AG10803 (cell line): ENCODE data around the gene FSTL5.

Source experiments
- DNase-seq: peaks from one replicate; pipeline ENCODE4 v3.0.0; 2010; ENCODE audit warnings: low read depth
- H3K4me3 ChIP-seq: 2 replicates; pipeline ENCODE4 v1.5.1; 2011; ENCODE audit warnings: mild to moderate bottlenecking, low read length, control low read depth
- CTCF ChIP-seq: conservative IDR thresholded peaks from 2 replicates; pipeline ENCODE4 v1.5.1; 2011; ENCODE audit warnings: mild to moderate bottlenecking, low read length, control low read depth, inconsistent platforms

The FSTL5 gene

GRCh38 chr4:161360982-161361381 is 802.8 kb downstream of the FSTL5 start:
- TF ChIP-seq CTCF: no peak
- no peak for DNase-seq
- no peak overlapping the region for H3K4me3 ChIP-seq

- H3K4me3 ChIP-seq: no peak overlapping the region
- no peak for DNase-seq
- no peak for TF ChIP-seq CTCF
These were observed 804.3 kb downstream of the FSTL5 start for GRCh38 chr4:161359491-161359890.

- DNase-seq: no peak
- no peak overlapping the region for H3K4me3 ChIP-seq
- no peak for TF ChIP-seq CTCF
These were observed 807.4 kb downstream of the FSTL5 start for GRCh38 chr4:161356351-161356750.

- no peak for TF ChIP-seq CTCF
- DNase-seq: no peak
- H3K4me3 ChIP-seq: no peak overlapping the region
These were observed 812.9 kb downstream of the FSTL5 start for GRCh38 chr4:161350946-161351345.

- H3K4me3 ChIP-seq: no peak overlapping the region
- no peak for TF ChIP-seq CTCF
- no peak for DNase-seq
These were observed 818.1 kb downstream of the FSTL5 start for GRCh38 chr4:161345741-161346140.

- no peak overlapping the region for H3K4me3 ChIP-seq
- DNase-seq: no peak
- no peak for TF ChIP-seq CTCF
These were observed 820.2 kb downstream of the FSTL5 start for GRCh38 chr4:161343569-161343950.

GRCh38 chr4:161342881-161343568 is 820.8 kb downstream of the FSTL5 start:
- no peak for DNase-seq
- H3K4me3 ChIP-seq: no peak overlapping the region
- no peak for TF ChIP-seq CTCF
